CD14-positive monocyte (primary cell): ENCODE results near the gene RAB14. TPM values are rescaled to one million over a fixed set of nuclear protein-coding genes. Genes with fewer than 3 reads are reported as not detected.

Experiments used
- DNase-seq, 3 donors: peaks; one replicate each; pipeline ENCODE4 v3.0.0-alpha.2; 2011 to 2022
- H2AFZ ChIP-seq: 2 replicates; pipeline ENCODE4 v1.6.0; 2012; ENCODE audit warnings: mild to moderate bottlenecking, low read depth, low read length, inconsistent platforms; ENCODE audit not compliant: insufficient read depth, poor library complexity, severe bottlenecking
- H3K27ac ChIP-seq, 2 donors: 1 replicate in 1 of 2; 2 replicates in 1 of 2; pipeline ENCODE4 v1.5.1; 2012 to 2013; ENCODE audit warnings: low read length in 2 of 2, control low read depth in 1 of 2, inconsistent platforms in 1 of 2, low read depth in 1 of 2, mild to moderate bottlenecking in 1 of 2
- H3K27me3 ChIP-seq, 2 donors: one replicate each; pipeline versions ENCODE4 v1.6.0 to v1.6.1; 2011 to 2013; ENCODE audit warnings: low read length in 2 of 2; ENCODE audit not compliant: control insufficient read depth in 2 of 2, insufficient read depth in 2 of 2
- H3K36me3 ChIP-seq, 2 donors: replicated peaks in 1 of 2; 1 replicate in 1 of 2; 2 replicates in 1 of 2; pipeline versions ENCODE4 v1.5.1 to v1.6.1; 2012 to 2013; ENCODE audit warnings: low read length in 2 of 2, control low read depth in 1 of 2, inconsistent platforms in 1 of 2, mild to moderate bottlenecking in 1 of 2; ENCODE audit not compliant: insufficient read depth in 2 of 2, control insufficient read depth in 1 of 2
- H3K4me1 ChIP-seq, 2 donors: 1 replicate in 1 of 2; 2 replicates in 1 of 2; pipeline versions ENCODE4 v1.5.1 to v1.6.1; 2012 to 2013; ENCODE audit warnings: low read length in 2 of 2, control low read depth in 1 of 2, inconsistent platforms in 1 of 2, mild to moderate bottlenecking in 1 of 2, moderate library complexity in 1 of 2; ENCODE audit not compliant: insufficient read depth in 2 of 2, control insufficient read depth in 1 of 2
- H3K4me2 ChIP-seq: replicated peaks from 2 replicates; pipeline ENCODE3; 2012; ENCODE audit warnings: low read length, moderate library complexity, mild to moderate bottlenecking; ENCODE audit not compliant: poor library complexity, severe bottlenecking; ENCODE audit errors: extremely low read depth
- H3K4me3 ChIP-seq, 3 experiments: fragments of 200-600 bp in 1 of 3; sonication (generic) in 1 of 3; replicated peaks in 1 of 3; 1 replicate in 2 of 3; 2 replicates in 1 of 3; pipeline ENCODE4 v1.5.1; 2011 to 2013; ENCODE audit warnings: low read length in 3 of 3, mild to moderate bottlenecking in 3 of 3, control low read depth in 2 of 3, low read depth in 2 of 3, inconsistent platforms in 1 of 3, moderate library complexity in 1 of 3
- H3K79me2 ChIP-seq: 2 replicates; pipeline ENCODE4 v1.6.0; 2012; ENCODE audit warnings: mild to moderate bottlenecking, control low read depth, inconsistent platforms, low read length, moderate library complexity; ENCODE audit not compliant: insufficient read depth
- H3K9ac ChIP-seq: 2 replicates; pipeline ENCODE4 v1.6.0; 2017; ENCODE audit warnings: low read length, mild to moderate bottlenecking; ENCODE audit not compliant: insufficient read depth, poor library complexity, severe bottlenecking
- H3K9me3 ChIP-seq, 2 donors: replicated peaks in 1 of 2; 1 replicate in 1 of 2; 2 replicates in 1 of 2; pipeline versions ENCODE4 v1.5.1 to v1.6.1; 2012 to 2013; ENCODE audit warnings: low read length in 2 of 2, control low read depth in 1 of 2; ENCODE audit not compliant: control insufficient read depth in 1 of 2, insufficient read depth in 1 of 2
- H4K20me1 ChIP-seq: 2 replicates; pipeline ENCODE4 v1.6.0; 2012; ENCODE audit warnings: mild to moderate bottlenecking, low read length, control low read depth, moderate library complexity; ENCODE audit not compliant: insufficient read depth
- H3K27ac Mint-ChIP-seq, 7 donors: one replicate each; pipeline ENCODE4 v1.8.0; 2020; ENCODE audit warnings: mild to moderate bottlenecking in 7 of 7, mixed read lengths in 7 of 7, moderate library complexity in 6 of 7, inconsistent platforms in 2 of 7
- H3K27me3 Mint-ChIP-seq, 3 donors: one replicate each; pipeline ENCODE4 v1.8.0; 2021 to 2022; ENCODE audit warnings: low read depth in 3 of 3, mild to moderate bottlenecking in 3 of 3, mixed read lengths in 3 of 3, moderate library complexity in 3 of 3, inconsistent platforms in 1 of 3
- H3K36me3 Mint-ChIP-seq, 2 donors: one replicate each; pipeline ENCODE4 v1.8.0; 2020; ENCODE audit warnings: mixed read lengths in 2 of 2, inconsistent platforms in 1 of 2, mild to moderate bottlenecking in 1 of 2
- H3K4me1 Mint-ChIP-seq: one replicate; pipeline ENCODE4 v1.8.0; 2020; ENCODE audit warnings: mild to moderate bottlenecking, mixed read lengths
- H3K4me3 Mint-ChIP-seq, 2 donors: one replicate each; pipeline ENCODE4 v1.8.0; 2020; ENCODE audit warnings: mild to moderate bottlenecking in 2 of 2, mixed read lengths in 2 of 2, moderate library complexity in 1 of 2
- H3K9me3 Mint-ChIP-seq, 7 donors: one replicate each; pipeline ENCODE4 v1.8.0; 2020 to 2022; ENCODE audit warnings: mixed read lengths in 7 of 7, mild to moderate bottlenecking in 6 of 7, moderate library complexity in 6 of 7, inconsistent platforms in 2 of 7
- WGBS: methylation state at CpG from one replicate; pipeline ENCODE4 v1.1.5; 2013; ENCODE audit warnings: missing lambda C conversion rate; ENCODE audit not compliant: insufficient coverage; 5-methylcytosine and 5-hydroxymethylcytosine counted together
- intact Hi-C, 2 donors: fragments of 100-400 bp; cut with micrococcal nuclease; formaldehyde crosslinking; loops; one replicate each; pipeline versions ENCODE4 v1.15.0 to v1.15.1; 2023
- polyA plus RNA-seq, 3 donors: library from polyadenylated mRNA; depleted of rRNA in 1 of 3; unstranded in 2 of 3; stranded (reverse) in 1 of 3; fragments of 300-500 nt in 2 of 3; fragments of >200 nt in 1 of 3; fragmentation: Illumina TruSeq in 2 of 3; gene quantifications; 1 replicate in 2 of 3; 2 replicates in 1 of 3; pipeline ENCODE4 v1.2.3, GENCODE V29; 2012 to 2021
- TF ChIP-seq, protein P1 (sequence below): fragments of 200-600 bp; IDR thresholded peaks from one replicate; pipeline ENCODE4 v1.8.0; 2022; ENCODE audit warnings: antibody characterized with exemption, mild to moderate bottlenecking

RAB14 gene
- polyA plus RNA-seq, 3 donors = 23.1 to 60.0 (median 44.4) TPM

DNA sequence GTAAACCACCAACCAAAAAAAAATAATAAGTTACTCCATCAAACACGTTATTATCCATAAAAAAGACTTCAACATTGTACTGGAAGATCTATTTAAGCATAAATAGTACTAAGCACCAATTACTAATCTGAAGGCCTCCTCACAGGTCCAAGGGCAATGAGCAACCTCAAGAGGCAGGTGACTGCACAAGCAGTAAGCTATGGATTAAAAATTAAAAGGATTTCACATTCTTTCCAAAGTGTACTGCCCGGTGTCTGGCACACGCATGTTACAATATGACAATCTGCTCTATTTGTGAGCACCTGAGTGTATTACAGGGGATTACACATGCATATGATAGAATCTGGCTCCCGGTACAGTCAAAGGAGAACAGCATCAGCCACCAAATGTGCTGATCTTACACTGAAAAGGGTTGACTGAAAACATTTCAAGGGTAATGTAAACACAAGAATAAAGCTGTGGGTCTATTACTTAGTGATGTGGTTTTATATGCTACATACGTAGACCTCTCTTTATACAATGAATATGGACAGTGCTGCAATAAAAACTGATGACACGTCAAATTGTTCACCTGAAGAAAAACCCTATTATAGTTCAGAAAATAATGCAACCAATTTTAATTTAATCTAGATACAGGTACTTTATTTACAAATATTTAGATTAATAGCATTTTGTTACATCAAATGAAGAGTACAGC lies 22.8 kb downstream of the RAB14 start:
- peaks cover 36% of the 10 kb centered on the region for H3K79me2 ChIP-seq
- H3K4me2 ChIP-seq = no peak overlapping the region
- intact Hi-C loops = no loop called here
- Mint-ChIP-seq H3K27ac (peak overlapping the region in 2 of 7 donors; percentile 4 to 36), H3K9me3 (no peaks in the 10 kb centered on the region), H3K4me3 (no peak overlapping the region), H3K4me1 (peaks cover 8% of the 10 kb centered on the region), H3K27me3 (no peaks in the 10 kb centered on the region), H3K36me3 (peaks cover 80 to 85% of the 10 kb centered on the region in 2 donors)
- no peak for DNase-seq
- H3K4me3 ChIP-seq = no peak overlapping the region
- WGBS = 100% methylated on average over 3 of the region's 6 CpGs
- H3K4me1 ChIP-seq = peaks cover 0 to 6% of the 10 kb centered on the region in 2 donors
- no peaks in the 10 kb centered on the region for H3K9me3 ChIP-seq
- H3K27ac ChIP-seq = peak overlapping the region in 1 of 2 donors; percentile 26
- TF ChIP-seq, protein P1, sequence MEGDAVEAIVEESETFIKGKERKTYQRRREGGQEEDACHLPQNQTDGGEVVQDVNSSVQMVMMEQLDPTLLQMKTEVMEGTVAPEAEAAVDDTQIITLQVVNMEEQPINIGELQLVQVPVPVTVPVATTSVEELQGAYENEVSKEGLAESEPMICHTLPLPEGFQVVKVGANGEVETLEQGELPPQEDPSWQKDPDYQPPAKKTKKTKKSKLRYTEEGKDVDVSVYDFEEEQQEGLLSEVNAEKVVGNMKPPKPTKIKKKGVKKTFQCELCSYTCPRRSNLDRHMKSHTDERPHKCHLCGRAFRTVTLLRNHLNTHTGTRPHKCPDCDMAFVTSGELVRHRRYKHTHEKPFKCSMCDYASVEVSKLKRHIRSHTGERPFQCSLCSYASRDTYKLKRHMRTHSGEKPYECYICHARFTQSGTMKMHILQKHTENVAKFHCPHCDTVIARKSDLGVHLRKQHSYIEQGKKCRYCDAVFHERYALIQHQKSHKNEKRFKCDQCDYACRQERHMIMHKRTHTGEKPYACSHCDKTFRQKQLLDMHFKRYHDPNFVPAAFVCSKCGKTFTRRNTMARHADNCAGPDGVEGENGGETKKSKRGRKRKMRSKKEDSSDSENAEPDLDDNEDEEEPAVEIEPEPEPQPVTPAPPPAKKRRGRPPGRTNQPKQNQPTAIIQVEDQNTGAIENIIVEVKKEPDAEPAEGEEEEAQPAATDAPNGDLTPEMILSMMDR = no peak
- peaks cover 76 to 96% of the 10 kb centered on the region in 2 donors for H3K36me3 ChIP-seq
- no peak overlapping the region for H3K9ac ChIP-seq
- H2AFZ ChIP-seq = no peak overlapping the region
- no peaks in the 10 kb centered on the region for H3K27me3 ChIP-seq
- peaks cover 70% of the 10 kb centered on the region for H4K20me1 ChIP-seq

DNA sequence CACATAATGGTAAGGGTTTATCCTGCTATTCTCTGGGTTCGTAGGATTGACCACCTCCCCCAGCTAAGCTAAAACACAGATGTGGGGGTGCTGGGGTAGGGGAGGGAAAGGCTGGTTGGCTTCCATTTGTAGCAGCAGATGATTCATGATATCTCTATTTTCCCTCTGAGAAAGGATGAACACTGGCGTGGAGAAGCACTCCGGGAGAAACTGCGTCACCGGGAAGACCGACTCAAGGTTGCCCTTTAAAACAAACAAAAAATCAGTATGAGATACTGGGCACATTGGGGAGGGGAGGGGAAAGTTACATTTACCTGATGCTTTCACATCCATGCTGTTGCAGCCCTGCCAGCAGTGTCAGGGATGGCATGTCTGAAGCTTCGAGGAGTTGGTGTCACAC lies 28.2 kb downstream of the RAB14 start:
- intact Hi-C loops = no loop called here
- H3K27me3 Mint-ChIP-seq = no peaks in the 10 kb centered on the region
- no peaks in the 10 kb centered on the region for H3K27me3 ChIP-seq
- no peak for DNase-seq
- no peak overlapping the region for H3K4me2 ChIP-seq
- no peaks in the 10 kb centered on the region for H3K9me3 Mint-ChIP-seq
- no peak overlapping the region for H3K4me3 Mint-ChIP-seq
- no peak overlapping the region for H3K9ac ChIP-seq
- peaks cover 3% of the 10 kb centered on the region for H3K79me2 ChIP-seq
- H2AFZ ChIP-seq = no peak overlapping the region
- H3K27ac ChIP-seq = no peak overlapping the region
- H3K36me3 ChIP-seq = peaks cover 88 to 100% of the 10 kb centered on the region in 2 donors
- H3K4me3 ChIP-seq = no peak overlapping the region
- no peaks in the 10 kb centered on the region for H3K4me1 Mint-ChIP-seq
- peaks cover 22% of the 10 kb centered on the region for H4K20me1 ChIP-seq
- peak overlapping the region in 2 of 7 donors; percentile 16 to 38 for H3K27ac Mint-ChIP-seq
- 100% methylated on average over 1 of the region's 7 CpGs for WGBS
- TF ChIP-seq, protein P1 = no peak
- no peaks in the 10 kb centered on the region for H3K9me3 ChIP-seq
- peaks cover 87 to 90% of the 10 kb centered on the region in 2 donors for H3K36me3 Mint-ChIP-seq
- H3K4me1 ChIP-seq = no peaks in the 10 kb centered on the region
